PC-9 (cell line): ENCODE data around the gene LRRK1.

Experiments used
- EZH2 ChIP-seq: fragments of 200-600 bp; sonication (generic); IDR thresholded peaks from 2 replicates; pipeline ENCODE4 v1.8.0; 2017; ENCODE audit warnings: antibody characterized with exemption, low read depth
- TF ChIP-seq, protein P1 (sequence below): fragments of 200-600 bp; sonication (generic); conservative IDR thresholded peaks from 2 replicates; pipeline ENCODE4 v1.6.1; 2017; ENCODE audit warnings: mixed run types, antibody characterized with exemption, mild to moderate bottlenecking, moderate library complexity

DNA sequence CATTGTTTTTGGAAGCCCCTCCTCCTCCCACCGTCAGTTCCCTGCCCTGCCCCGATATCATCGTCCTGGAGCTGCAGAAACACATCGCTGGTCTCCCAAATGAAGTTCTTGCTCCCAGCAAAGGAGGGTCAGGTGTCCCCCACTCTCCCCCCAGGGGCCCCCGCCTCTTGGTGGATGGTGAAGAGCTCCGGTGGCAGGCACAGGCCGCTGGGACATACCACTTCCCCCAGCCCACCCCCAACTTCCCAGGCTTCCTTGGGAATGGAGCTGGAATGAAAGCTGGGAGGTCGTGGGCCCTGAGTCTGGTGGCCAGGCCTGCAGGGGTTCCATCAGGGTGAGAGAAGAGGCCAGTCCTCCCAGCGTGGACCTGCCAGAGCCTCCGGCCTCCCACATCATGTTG is 195.0 kb downstream of the LRRK1 start:
- TF ChIP-seq, protein P1, sequence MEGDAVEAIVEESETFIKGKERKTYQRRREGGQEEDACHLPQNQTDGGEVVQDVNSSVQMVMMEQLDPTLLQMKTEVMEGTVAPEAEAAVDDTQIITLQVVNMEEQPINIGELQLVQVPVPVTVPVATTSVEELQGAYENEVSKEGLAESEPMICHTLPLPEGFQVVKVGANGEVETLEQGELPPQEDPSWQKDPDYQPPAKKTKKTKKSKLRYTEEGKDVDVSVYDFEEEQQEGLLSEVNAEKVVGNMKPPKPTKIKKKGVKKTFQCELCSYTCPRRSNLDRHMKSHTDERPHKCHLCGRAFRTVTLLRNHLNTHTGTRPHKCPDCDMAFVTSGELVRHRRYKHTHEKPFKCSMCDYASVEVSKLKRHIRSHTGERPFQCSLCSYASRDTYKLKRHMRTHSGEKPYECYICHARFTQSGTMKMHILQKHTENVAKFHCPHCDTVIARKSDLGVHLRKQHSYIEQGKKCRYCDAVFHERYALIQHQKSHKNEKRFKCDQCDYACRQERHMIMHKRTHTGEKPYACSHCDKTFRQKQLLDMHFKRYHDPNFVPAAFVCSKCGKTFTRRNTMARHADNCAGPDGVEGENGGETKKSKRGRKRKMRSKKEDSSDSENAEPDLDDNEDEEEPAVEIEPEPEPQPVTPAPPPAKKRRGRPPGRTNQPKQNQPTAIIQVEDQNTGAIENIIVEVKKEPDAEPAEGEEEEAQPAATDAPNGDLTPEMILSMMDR, result no peak
- no peak for TF ChIP-seq EZH2
